ENCODE data around the gene TUBA4B. TPM values are rescaled to one million over a fixed set of nuclear protein-coding genes. Genes with fewer than 3 reads are reported as not detected.
"Not testable (repeated sequence)": the region's sequence is repeated elsewhere in the genome, so short reads cannot be mapped to it uniquely, and the experiment has no call there.

TUBA4B gene
- polyA plus RNA-seq, 10 donors, result 0.15 to 0.22 (median 0.18) TPM; not detected in 5

DNA sequence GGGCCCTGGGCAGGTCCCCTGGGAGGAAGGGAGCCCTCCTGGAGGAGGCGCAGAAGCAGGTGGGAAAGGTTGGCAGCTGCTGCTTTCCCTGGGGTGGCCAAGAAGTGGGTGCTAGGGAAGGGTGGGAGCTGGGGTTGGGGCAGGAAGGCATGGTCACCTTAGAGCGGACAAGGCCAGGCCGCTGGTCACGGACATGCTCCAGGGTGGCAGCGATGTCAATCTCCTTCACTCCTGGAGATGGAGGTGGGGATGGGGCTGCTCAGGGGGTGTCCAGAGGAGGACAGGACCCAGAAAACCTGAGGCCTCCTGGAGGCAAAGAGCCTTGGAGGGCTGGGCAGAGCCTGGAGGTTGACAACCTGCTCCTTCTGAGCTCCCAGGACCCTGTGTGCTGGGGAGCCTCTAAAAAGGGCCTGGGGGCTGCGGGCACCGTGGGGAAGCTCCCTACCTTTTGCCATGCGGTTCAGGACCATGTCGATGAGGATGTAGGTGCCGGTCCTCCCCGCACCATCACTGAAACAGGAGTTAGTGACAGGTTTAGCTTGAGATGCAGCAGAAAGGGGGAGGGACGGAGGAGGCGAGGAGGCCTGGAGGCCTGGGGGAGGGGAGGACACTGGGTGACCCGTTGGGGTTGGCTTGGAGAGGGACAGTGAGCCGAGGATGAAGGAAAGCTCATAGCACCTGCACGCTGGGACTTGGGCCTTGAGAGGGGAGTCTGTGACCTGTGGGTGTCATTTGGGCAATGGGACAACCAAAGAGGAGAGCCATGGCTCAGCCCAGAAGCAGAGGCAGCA, 37.5 kb downstream of the TUBA4B start:
- peak in 1 of 3 donors; percentile 43 for DNase-seq

GRCh38 chr2:219291394-219291793, 38.4 kb downstream of the TUBA4B start:
- DNase-seq, result no peak

GRCh38 chr2:219291910-219292490, 39.0 kb downstream of the TUBA4B start:
- DNase-seq, result no peak

- DNase-seq, result no peak
Measured at GRCh38 chr2:219292616-219293015, 39.6 kb downstream of the TUBA4B start.

- DNase-seq, result no peak
Measured at GRCh38 chr2:219293736-219294231, 40.7 kb downstream of the TUBA4B start.

DNA sequence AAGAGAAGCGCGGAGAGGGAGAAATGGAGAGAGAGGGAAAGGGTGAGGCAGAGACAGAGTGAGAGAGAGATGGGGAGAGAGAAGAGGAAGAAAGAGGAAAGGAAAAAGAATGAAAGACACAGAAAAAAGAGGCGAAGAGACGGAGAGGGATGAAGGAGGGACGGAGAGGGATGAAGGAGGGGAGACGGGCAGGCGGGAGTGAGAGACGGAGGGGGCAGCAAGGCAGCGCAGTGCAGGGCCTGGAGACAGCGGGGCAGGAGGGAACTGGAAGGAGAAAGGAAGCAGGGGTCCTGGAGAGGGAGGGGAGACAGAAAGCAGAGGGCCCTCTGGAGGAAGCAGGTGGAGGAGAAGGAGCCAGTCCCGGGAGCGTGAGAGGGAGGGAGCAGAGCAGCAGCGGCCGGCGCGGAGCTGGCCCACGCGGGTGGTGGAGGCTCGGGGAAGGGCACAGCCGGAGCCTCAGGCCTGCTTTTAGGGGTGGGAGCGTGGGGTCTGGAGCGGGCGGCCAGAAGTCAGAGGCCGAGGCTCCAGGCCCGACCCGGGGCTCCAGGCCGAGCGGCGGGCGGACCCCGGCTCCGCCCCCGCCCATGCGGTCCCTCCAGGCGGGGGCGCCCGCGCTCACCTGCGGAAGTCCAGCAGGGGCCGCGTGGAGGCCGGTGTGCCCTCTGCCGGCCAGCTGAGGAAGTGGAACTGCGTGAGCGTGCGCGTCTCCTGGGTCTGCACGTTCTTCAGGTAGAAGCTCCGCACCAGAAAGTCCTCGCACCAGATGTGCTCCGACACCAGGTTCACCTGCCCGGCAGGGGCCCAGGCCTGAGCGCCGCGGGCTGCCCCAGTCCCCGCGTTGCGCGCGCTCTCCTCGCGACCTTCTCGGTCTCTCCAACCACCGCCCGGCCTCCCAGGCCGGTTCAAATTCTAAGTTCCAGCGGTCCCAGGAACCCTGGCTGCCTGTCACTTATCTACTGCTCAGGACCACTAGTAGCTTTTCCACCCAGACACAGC, 41.6 kb downstream of the TUBA4B start:
- DNase-seq, result peak; percentile 81 to 94 (median 91)

- DNase-seq, result no peak
Measured at GRCh38 chr2:219296142-219296541, 43.1 kb downstream of the TUBA4B start.

DNA sequence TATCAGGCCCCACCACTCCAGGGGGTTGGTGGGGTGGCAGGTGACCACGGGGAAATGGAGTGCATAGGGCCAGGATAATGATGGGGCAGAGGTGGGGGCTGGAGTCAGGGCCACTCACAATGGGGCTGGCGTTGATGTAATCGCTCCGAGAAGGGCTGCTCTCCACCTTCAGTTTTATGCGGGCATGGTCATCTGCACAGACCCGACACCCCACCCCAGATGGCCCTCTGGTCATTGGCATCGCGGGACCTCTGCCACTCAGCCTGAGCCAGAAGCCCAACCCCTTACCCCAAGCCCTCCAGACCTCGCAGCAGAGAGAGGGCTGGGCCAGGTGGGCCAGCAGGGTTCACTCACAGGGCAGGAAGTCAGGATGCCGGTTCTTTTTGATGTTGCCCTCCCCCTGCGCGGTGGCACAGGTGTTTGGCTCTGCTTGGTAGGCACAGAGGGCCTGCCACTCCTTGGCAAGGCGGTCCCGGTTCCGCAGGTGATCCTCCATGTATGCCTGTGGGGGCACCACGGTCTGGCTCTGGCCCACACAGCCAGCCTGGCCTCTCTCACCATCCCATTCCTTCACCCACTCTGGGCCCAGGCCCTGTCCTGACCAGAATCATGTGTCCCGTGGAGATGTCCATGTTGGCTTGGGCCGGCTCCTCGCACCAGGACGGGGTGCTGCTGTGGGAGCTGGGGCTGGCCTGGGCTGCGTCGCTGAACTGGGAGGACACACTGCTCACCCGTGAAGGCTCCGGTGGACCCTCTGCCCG, 43.8 kb downstream of the TUBA4B start:
- no peak for DNase-seq

DNA sequence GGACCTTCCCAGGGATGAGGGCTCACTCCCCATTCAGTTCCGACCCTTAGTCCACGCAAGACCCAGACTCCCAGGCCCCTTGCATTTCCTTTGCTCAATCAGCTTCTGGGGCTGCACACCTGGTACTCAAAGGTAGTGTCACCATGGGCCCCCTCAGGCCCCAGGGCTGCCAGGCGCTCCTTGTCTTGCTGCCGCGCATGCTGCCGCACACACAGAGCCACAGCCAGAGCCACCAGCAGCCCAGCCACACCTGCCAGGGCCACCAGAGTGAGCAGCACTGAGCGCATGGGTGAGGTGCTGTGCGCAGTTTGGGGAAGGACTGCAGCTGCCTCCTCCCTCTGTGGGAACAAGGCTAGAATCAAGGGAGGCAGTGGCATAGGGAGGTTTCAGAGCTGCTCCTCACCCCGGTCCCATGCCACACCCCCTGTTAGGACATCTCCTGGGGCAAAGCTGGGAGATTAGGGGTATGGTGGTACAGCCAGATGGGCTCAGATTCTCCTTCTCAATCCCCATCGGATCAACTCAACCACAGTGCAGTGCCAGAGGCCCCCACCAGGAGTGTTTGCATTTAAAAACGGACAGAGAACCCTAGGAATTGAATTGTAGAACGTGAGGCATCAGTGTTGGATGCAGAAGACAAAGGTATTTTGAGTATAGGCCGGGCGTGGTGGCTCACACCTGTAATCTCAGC, 44.9 kb downstream of the TUBA4B start:
- DNase-seq, result no peak

DNA sequence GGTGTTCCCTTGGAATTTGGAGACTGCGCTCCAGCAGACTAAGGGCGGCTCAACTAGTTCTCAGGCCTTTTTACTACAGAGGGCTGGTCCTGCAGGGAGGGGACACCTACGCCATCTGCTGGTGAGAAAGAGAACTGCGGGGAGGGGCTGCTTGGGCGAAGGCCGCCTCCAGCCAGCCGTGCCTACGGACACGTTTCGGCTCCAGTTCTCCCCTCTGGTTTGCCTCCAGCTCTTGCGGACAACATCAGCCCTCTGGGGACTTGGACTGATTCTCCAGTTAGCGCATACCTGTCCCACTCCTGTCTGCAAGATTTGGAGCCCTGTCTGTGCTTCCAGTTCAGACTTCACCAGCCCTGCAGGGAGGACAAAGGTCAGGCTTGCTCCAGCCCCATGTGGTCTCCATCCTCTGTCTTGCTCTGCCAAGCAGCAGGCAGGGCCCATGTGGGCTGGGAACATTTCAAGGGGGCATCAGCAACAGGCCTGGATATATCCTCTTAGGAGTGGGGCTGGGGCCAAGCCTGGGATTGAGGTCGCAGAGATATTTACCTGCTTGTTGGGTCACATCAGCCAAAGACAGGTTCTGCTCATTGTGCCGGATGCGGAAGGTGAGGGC, 45.8 kb downstream of the TUBA4B start:
- DNase-seq, result peak; percentile 72 to 90 (median 83)

DNA sequence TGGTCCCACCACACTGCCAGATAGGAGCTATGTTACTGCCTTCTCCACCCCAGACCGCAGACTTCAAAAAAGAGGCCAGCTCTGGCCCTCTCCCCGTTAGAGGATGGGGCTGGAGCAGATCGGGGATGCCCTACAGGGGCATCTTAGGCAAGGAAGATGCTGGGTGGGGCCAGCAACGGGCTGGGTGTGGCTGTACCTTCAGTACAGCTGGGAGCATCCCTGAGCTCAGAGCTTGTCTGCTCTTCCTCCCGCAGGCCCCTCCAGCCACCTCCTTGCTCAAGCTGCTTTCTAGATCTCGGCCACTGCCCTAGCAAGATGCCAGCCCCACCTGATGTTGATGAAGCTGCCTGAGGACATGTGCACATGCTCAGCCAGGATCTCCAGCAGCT, 46.3 kb downstream of the TUBA4B start:
- no peak for DNase-seq

DNA sequence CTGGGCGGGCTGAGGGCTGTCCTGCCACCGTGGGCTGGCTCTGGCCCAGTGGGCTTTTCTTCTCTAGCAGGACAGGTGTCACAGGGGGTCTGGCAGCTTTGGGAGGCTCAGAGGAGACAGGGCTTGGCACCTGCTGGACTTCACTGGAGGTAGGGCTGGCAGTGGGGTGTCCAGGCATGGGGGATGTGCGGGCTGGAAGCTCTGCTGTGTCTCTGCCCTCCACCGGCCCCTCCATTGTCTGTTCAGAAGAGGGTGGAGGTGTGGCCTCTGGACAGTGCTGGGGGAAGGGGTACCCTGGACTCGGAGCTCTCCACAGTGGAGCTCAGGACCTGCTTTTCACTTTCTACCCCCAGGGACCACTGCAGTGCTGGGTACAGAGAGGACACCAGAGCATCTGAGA, 47.0 kb downstream of the TUBA4B start:
- DNase-seq, result no peak

DNA sequence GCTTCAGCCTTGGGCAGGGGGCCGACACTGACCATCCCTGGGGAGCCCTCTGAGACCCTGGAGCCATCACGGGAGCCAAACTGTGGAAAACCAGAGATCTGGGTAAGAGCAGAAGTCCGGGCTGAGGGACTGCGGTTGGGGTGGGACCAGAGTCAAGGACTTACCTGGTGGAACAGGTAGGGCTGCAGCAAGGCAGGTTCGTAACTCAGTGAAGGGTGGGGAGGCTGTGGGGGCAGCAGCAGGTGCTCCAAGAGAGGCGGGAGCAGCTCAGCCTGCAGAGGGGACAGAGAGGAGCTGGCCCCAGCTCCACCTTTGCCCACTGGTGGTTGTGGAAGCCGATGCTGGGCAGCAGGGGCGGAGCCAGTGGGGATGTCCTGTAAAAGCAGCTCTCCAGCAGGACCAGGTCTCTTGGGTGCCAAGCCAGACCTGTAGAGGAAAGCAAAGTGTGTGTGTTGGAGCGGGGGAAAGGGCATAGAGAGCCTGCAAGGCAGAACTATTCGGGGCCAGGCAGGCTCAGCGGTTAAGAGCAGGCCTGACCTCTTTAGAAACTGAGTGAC, 49.4 kb downstream of the TUBA4B start:
- DNase-seq, result no peak

- DNase-seq, result no peak
Measured at GRCh38 chr2:219304223-219304622, 51.2 kb downstream of the TUBA4B start.

GRCh38 chr2:219306047-219306446, 53.0 kb downstream of the TUBA4B start:
- DNase-seq, result no peak

- DNase-seq, result peak; percentile 76 to 82 (median 82)
Measured at GRCh38 chr2:219308142-219309101, 55.4 kb downstream of the TUBA4B start.

- peak in 1 of 3 donors; percentile 64 for DNase-seq
Measured at GRCh38 chr2:219309278-219309677, 56.2 kb downstream of the TUBA4B start, which contains the start of gene PTPRN. Gene PTPRN (minus strand): TSS chr2:219309401. CDS start chr2:219309332, 69 bp downstream.

- DNase-seq, result not testable (repeated sequence)
Measured at GRCh38 chr2:219312683-219313263, 59.7 kb downstream of the TUBA4B start.

All from muscle of back (tissue), 11 donors.